ENCODE data around the gene SLC2A13.

DNA sequence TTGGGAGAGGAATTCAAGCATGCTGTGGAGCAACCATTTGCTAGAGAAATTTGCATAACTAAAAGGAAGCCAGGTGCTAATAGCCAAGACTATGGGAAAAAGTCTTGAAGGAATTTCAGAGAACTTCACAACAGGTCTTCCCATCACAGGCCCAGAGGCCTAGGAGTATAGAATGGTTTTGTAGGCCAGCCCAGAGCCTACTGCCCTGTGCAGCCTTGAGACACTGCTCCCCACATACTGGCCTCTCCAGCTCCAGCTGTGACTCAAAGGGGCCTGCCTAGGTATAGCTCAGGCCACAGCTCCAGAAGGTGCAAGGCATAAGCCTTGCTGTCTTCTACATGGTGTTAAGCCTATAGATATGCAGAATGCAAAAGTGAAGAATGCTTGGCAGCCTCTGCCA is 227.1 kb downstream of the SLC2A13 start:
- TF ChIP-seq ZNF747 (tag by site-specific recombination; IDR thresholded peaks at IDR 0.05), result no peak
- TF ChIP-seq, protein P1, sequence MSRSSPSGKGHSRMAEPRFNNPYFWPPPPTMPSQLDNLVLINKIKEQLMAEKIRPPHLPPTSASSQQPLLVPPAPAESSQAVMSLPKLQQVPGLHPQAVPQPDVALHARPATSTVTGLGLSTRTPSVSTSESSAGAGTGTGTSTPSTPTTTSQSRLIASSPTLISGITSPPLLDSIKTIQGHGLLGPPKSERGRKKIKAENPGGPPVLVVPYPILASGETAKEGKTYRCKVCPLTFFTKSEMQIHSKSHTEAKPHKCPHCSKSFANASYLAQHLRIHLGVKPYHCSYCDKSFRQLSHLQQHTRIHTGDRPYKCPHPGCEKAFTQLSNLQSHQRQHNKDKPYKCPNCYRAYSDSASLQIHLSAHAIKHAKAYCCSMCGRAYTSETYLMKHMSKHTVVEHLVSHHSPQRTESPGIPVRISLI (tag by site-specific recombination; IDR thresholded peaks at IDR 0.05), result no peak
- no peak for TF ChIP-seq YY1 (tag by site-specific recombination; IDR thresholded peaks at IDR 0.05)
- no peak for TF ChIP-seq ZNF473 (tag by site-specific recombination; IDR thresholded peaks at IDR 0.05)
- TF ChIP-seq ZBTB7A (tag by site-specific recombination; IDR thresholded peaks at IDR 0.05; ENCODE audit: low read depth), result no peak
- TF ChIP-seq, protein P2, sequence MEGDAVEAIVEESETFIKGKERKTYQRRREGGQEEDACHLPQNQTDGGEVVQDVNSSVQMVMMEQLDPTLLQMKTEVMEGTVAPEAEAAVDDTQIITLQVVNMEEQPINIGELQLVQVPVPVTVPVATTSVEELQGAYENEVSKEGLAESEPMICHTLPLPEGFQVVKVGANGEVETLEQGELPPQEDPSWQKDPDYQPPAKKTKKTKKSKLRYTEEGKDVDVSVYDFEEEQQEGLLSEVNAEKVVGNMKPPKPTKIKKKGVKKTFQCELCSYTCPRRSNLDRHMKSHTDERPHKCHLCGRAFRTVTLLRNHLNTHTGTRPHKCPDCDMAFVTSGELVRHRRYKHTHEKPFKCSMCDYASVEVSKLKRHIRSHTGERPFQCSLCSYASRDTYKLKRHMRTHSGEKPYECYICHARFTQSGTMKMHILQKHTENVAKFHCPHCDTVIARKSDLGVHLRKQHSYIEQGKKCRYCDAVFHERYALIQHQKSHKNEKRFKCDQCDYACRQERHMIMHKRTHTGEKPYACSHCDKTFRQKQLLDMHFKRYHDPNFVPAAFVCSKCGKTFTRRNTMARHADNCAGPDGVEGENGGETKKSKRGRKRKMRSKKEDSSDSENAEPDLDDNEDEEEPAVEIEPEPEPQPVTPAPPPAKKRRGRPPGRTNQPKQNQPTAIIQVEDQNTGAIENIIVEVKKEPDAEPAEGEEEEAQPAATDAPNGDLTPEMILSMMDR (tag by site-specific recombination; IDR thresholded peaks at IDR 0.05), result no peak

Data from HEK293 (cell line).